Adrenal gland (tissue), 5 donors: ENCODE measurements around the gene CHD9.

Experiments used
- CTCF ChIP-seq, 6 experiments: fragments of 450-650 bp in 4 of 6; fragments of 200-600 bp in 2 of 6; sonication (generic) in 1 of 6; IDR thresholded peaks; 1 replicate in 5 of 6; 2 replicates in 1 of 6; pipeline versions ENCODE4 v1.5.1 to v1.8.0; 2016 to 2021; ENCODE audit warnings: antibody characterized with exemption in 6 of 6, mild to moderate bottlenecking in 2 of 6, moderate library complexity in 1 of 6
- POLR2A ChIP-seq, 2 donors: fragments of 450-650 bp; IDR thresholded peaks; one replicate each; pipeline ENCODE4 v1.6.1; 2017; ENCODE audit warnings: antibody characterized with exemption in 2 of 2, mild to moderate bottlenecking in 2 of 2, moderate library complexity in 1 of 2
- donor health status: DM: no; HTN: no; CAD: no.

GRCh38 chr16:53055541-53056391 is 975 bp downstream of the CHD9 start:
- TF ChIP-seq CTCF (IDR thresholded peaks at IDR 0.05) (no peak), POLR2A (IDR thresholded peaks at IDR 0.05) (no peak)
